Adrenal gland (tissue), 12 donors: ENCODE data around the gene TMEM179. TPM values are rescaled to one million over a fixed set of nuclear protein-coding genes. Genes with fewer than 3 reads are reported as not detected.

ENCODE experiments used
- DNase-seq, 7 donors: peaks; one replicate each; pipeline ENCODE4 v3.0.0-alpha.2; 2019 to 2020
- H3K27ac ChIP-seq, 5 donors: fragments of 200-600 bp; sonication (generic) in 4 of 5; 1 replicate in 3 of 5; 2 replicates in 2 of 5; pipeline versions ENCODE4 v1.5.1 to v1.8.0; 2016 to 2020; ENCODE audit warnings: mild to moderate bottlenecking in 1 of 5
- H3K27me3 ChIP-seq: fragments of 200-600 bp; 2 replicates; pipeline ENCODE4 v1.8.0; 2021
- H3K36me3 ChIP-seq, 2 donors: fragments of 200-600 bp; replicated peaks in 1 of 2; 1 replicate in 1 of 2; 2 replicates in 1 of 2; pipeline versions ENCODE4 v1.5.1 to v1.8.0; 2018 to 2022
- H3K4me1 ChIP-seq, 2 donors: fragments of 200-600 bp; replicated peaks in 1 of 2; 1 replicate in 1 of 2; 2 replicates in 1 of 2; pipeline versions ENCODE4 v1.5.1 to v1.8.0; 2018 to 2021
- H3K4me3 ChIP-seq, 4 donors: fragments of 200-600 bp; sonication (generic) in 3 of 4; one replicate each; pipeline ENCODE4 v1.5.1; 2016 to 2018
- H3K9me3 ChIP-seq, 3 donors: fragments of 200-600 bp; sonication (generic) in 1 of 3; replicated peaks in 1 of 3; 1 replicate in 2 of 3; 2 replicates in 1 of 3; pipeline versions ENCODE4 v1.5.1 to v1.8.0; 2016 to 2021
- POLR2A ChIP-seq, 2 donors: fragments of 450-650 bp; IDR thresholded peaks; one replicate each; pipeline ENCODE4 v1.6.1; 2017; ENCODE audit warnings: antibody characterized with exemption in 2 of 2, mild to moderate bottlenecking in 2 of 2, moderate library complexity in 1 of 2
- WGBS, 4 donors: extraction: QIAGEN DNeasy Blood & Tissue Kit in 2 of 4; methylation state at CpG; one replicate each; pipeline versions ENCODE4 v1.1.5 to v1.1.7; 2013 to 2017; 5-methylcytosine and 5-hydroxymethylcytosine counted together
- intact Hi-C, 2 donors: fragments of 100-400 bp; cut with DNase I; formaldehyde crosslinking; loops; one replicate each; pipeline versions ENCODE4 v1.14.1 to v1.15.0; 2022 to 2023
- polyA plus RNA-seq, 3 donors: library from polyadenylated mRNA; stranded (reverse); fragments of 200-250 nt in 2 of 3; fragments of 350-450 nt in 1 of 3; fragmentation: Illumina TruSeq in 1 of 3; extraction: RNeasy Lipid Tissue Mini Kit (QIAGEN cat#74804) in 1 of 3; gene quantifications; one replicate each; pipeline ENCODE4 v1.2.3, GENCODE V29; 2013 to 2014
- total RNA-seq, 9 donors: library from RNA; depleted of rRNA in 4 of 9; stranded (reverse); fragments of >200 nt in 4 of 9; fragments of 120-200 nt in 1 of 9; fragmentation: NEBNext Ultra II Directional in 1 of 9; extraction: Animal tissue kit (Norgen Biotek cat#: 25700) in 1 of 9; gene quantifications; one replicate each; pipeline versions ENCODE4 v1.1.0 to v1.2.4, GENCODE V29; 2013 to 2023
- TF ChIP-seq, protein P1 (sequence below), 6 experiments: fragments of 450-650 bp in 4 of 6; fragments of 200-600 bp in 2 of 6; sonication (generic) in 1 of 6; IDR thresholded peaks; 1 replicate in 5 of 6; 2 replicates in 1 of 6; pipeline versions ENCODE4 v1.5.1 to v1.8.0; 2016 to 2021; ENCODE audit warnings: antibody characterized with exemption in 6 of 6, mild to moderate bottlenecking in 2 of 6, moderate library complexity in 1 of 6
- donor health status: healthy with polysubstance abuse.
- donor health status: Bipolar disorder and iron deficiency.
- donor health status: DM: yes; HTN: yes; CAD: no.
- donor health status: DM: no; HTN: no; CAD: no.
- donor health status: DM: no; HTN: no; CAD: no.
- donor health status: DM: yes; HTN: yes; CAD: no.

Gene TMEM179
- total and polyA plus RNA-seq, 12 donors, result 4.3 to 76.7 (median 13.2) TPM

DNA sequence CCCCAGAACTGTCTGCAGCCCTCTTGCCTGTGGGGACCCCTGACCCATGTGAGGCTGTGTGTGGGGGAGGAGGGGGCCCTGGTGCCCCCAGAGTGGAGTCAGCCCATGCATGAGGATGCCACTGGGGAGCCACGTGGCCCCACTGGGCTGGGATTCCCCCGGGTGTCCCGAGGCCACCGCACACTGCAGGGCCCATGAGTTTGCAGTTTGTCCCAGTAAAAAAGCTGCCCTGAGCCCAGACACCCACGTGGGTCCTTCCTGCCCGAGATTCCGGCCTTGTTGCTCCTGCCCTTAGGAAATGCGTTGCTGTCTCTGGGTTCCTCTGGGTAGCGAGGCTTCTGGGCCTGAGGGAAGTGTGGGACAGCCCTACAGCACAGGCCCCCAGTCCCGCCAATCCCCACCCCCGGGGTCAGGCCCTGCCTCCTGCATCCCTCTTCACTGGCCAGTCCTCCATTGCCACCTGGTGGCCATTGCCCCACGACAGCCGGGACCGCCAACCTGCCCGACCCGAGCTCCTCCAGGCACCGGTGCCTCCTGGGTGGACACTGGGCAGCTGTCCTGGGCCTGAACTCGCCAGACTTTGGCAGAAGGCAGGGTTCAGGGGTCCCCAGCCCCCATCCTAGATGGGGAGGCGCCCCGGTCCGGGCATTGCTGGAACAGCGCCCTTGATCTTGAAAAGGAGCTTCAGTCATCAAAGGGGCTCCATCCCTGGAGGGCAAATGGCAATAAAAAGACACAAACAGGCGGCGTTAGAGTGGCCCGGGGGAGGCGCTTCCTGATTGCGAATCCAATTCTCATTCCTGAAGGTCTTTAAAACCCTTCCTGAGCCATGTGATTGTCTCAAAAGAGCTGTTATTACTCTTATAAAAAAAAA lies 40.6 kb downstream of the TMEM179 start:
- H3K27me3 ChIP-seq, result peaks cover 10% of the 10 kb centered on the region
- peak; percentile 64 to 90 (median 77) for DNase-seq
- intact Hi-C loops, result loop anchor here in 1 of 2 donors (2.0 kb wide), 1 partner anchor 427 kb away; no protein-coding TSS in a partner anchor
- H3K9me3 ChIP-seq, result no peaks in the 10 kb centered on the region
- WGBS, 4 donors, result 3 to 12% (median 4%) methylated on average over 6 to 27 of the region's 27 CpGs
- no peak overlapping the region for H3K27ac ChIP-seq
- TF ChIP-seq POLR2A (IDR thresholded peaks at IDR 0.05), result no peak
- TF ChIP-seq, protein P1, sequence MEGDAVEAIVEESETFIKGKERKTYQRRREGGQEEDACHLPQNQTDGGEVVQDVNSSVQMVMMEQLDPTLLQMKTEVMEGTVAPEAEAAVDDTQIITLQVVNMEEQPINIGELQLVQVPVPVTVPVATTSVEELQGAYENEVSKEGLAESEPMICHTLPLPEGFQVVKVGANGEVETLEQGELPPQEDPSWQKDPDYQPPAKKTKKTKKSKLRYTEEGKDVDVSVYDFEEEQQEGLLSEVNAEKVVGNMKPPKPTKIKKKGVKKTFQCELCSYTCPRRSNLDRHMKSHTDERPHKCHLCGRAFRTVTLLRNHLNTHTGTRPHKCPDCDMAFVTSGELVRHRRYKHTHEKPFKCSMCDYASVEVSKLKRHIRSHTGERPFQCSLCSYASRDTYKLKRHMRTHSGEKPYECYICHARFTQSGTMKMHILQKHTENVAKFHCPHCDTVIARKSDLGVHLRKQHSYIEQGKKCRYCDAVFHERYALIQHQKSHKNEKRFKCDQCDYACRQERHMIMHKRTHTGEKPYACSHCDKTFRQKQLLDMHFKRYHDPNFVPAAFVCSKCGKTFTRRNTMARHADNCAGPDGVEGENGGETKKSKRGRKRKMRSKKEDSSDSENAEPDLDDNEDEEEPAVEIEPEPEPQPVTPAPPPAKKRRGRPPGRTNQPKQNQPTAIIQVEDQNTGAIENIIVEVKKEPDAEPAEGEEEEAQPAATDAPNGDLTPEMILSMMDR (IDR thresholded peaks at IDR 0.05), result peak; percentile 60 to 93 (median 88)
- no peaks in the 10 kb centered on the region for H3K4me1 ChIP-seq
- no peaks in the 10 kb centered on the region for H3K36me3 ChIP-seq
- H3K4me3 ChIP-seq, result no peak overlapping the region

DNA sequence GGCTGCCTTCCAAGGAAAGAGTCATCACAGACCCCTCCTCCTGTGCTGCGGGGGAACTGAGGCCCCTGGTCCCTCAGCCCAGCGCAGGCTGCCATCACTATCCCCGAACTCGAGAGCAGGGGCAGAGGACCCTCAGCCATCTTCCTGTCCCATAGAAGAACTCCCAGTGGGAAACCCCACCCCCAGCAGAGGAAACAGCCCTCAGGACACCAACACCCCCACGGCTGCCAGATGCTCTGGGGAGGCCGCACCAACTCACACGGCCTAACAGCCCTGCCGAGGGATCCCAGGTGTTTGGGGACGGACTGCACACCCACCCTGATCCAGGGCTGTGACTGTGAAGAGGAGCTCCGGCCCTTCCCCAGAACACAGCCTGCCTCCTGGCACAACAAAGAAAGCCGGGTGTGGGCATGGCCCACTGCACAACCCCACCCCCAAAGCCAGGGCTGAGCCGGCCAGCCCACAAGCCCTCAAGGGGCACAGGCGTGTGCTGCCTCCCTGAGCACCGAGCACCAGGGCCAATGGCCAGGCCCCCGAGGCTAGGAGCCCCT lies 41.3 kb downstream of the TMEM179 start:
- intact Hi-C loops, result no loop called here
- TF ChIP-seq POLR2A (IDR thresholded peaks at IDR 0.05), result no peak
- TF ChIP-seq, protein P1 (IDR thresholded peaks at IDR 0.05), result no peak
- Histone ChIP-seq H3K36me3 (no peaks in the 10 kb centered on the region), H3K27me3 (peaks cover 10% of the 10 kb centered on the region), H3K4me3 (no peak overlapping the region), H3K4me1 (no peaks in the 10 kb centered on the region), H3K27ac (no peak overlapping the region), H3K9me3 (no peaks in the 10 kb centered on the region)
- DNase-seq, result no peak
- WGBS, 4 donors, result 30 to 77% (median 62%) methylated on average over 5 to 15 of the region's 15 CpGs

DNA sequence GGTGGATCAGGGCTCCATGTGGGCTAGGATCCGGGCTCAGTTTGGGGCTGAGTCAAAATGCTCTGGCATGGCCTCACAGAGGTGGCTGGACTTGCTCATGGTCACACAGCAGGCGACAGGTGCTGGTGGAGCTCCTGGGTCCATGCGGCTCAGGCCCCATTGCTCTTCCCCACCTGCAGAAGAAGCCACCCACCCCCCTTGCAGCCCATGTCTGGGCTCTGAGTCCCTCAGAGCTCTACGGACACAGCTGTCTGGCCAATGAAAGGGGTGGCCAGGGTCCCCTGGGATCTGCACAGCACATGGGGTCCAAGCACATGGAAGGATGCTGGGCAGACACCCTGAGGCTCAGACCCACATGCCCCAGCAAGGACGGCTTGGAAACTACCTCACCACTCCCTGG lies 42.0 kb downstream of the TMEM179 start:
- TF ChIP-seq POLR2A (IDR thresholded peaks at IDR 0.05), result no peak
- TF ChIP-seq, protein P1 (IDR thresholded peaks at IDR 0.05), result no peak
- WGBS, 4 donors, result 51 to 84% (median 70%) methylated on average over 1 to 5 of the region's 5 CpGs
- H3K36me3 ChIP-seq, result no peaks in the 10 kb centered on the region
- no peaks in the 10 kb centered on the region for H3K4me1 ChIP-seq
- no peak overlapping the region for H3K4me3 ChIP-seq
- intact Hi-C loops, result no loop called here
- DNase-seq, result no peak
- no peaks in the 10 kb centered on the region for H3K9me3 ChIP-seq
- H3K27ac ChIP-seq, result no peak overlapping the region
- peaks cover 10% of the 10 kb centered on the region for H3K27me3 ChIP-seq

DNA sequence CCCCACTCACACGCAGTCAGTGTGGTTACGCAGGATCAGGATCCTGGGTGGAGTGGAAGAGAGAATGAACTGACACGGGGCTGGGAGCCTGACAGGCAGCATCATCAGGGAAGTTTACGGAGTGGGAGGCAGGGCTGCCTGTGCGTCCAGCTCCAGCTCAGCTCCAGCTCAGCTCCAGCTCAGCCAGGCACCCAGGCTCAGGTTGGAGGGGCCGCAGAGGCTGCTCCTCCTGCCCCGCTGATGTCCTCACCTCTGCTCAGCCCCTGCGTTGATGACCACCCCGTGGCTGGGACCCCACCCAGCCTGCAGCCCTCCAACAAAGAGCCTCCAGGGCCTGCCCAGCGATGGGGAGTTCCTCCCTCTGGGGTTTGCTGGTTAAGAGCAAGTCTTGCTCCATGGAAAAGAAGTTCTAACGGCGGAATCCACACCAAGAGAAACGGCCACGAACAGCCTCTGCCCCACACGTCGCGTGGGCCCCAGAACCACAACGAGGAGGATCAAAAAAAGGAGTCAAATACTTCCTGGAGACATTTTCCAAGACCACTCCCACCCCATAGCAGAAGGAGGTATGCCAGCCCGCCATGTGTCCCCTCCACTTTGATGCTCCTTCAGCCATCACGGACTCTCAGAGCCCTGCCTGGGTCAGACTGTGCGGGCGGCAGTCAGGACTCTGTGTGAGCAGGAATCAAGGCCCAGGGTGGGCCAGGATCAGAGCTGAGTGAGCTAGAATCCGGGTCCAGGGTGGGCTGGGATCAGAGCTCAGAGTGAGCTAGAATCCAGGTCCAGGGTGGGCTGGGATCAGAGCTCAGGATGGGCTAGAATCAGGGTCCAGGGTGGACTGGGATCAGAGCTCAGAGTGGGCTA lies 42.7 kb downstream of the TMEM179 start:
- intact Hi-C loops, result no loop called here
- DNase-seq, result no peak
- Histone ChIP-seq H3K36me3 (no peaks in the 10 kb centered on the region), H3K4me1 (no peaks in the 10 kb centered on the region), H3K27ac (no peak overlapping the region), H3K9me3 (no peaks in the 10 kb centered on the region), H3K27me3 (peaks cover 10% of the 10 kb centered on the region), H3K4me3 (no peak overlapping the region)
- 73 to 83% (median 77%) methylated on average over 21 to 23 of the region's 23 CpGs for WGBS, 4 donors
- TF ChIP-seq, protein P1 (IDR thresholded peaks at IDR 0.05), result no peak
